ENCODE measurements around the gene LPP.

- no peak for TF ChIP-seq RAD21 (conservative IDR thresholded peaks at IDR 0.05 in 1 of 2, IDR thresholded peaks at IDR 0.05 in 1 of 2)
- TF ChIP-seq CTCF (IDR thresholded peaks at IDR 0.05): no peak
- no peak for TF ChIP-seq ESRRA (IDR thresholded peaks at IDR 0.05; ENCODE audit: borderline replicate concordance, low read length)
- no peak for TF ChIP-seq MYC (IDR thresholded peaks at IDR 0.05; ENCODE audit: borderline replicate concordance, low read length)
- TF ChIP-seq JUNB (IDR thresholded peaks at IDR 0.05): no peak
- TF ChIP-seq PHF8 (IDR thresholded peaks at IDR 0.05; ENCODE audit: borderline replicate concordance, low read depth): no peak
- no peak for TF ChIP-seq MAX (IDR thresholded peaks at IDR 0.05)
- no peak for TF ChIP-seq RFX5 (IDR thresholded peaks at IDR 0.05)
- TF ChIP-seq POLR2A (IDR thresholded peaks at IDR 0.05; ENCODE audit: low read length): no peak
- no peak for TF ChIP-seq REST (IDR thresholded peaks at IDR 0.05)
- no peak for TF ChIP-seq NR3C1 (IDR thresholded peaks at IDR 0.05)
- no peak for TF ChIP-seq CEBPB (IDR thresholded peaks at IDR 0.05)
- TF ChIP-seq MAFK (IDR thresholded peaks at IDR 0.05; ENCODE audit: partially characterized antibody): no peak
- TF ChIP-seq POLR2AphosphoS2 (conservative IDR thresholded peaks at IDR 0.05; ENCODE audit: low read length): no peak
Observed at GRCh38 chr3:188468662-188469061, 314.7 kb downstream of the LPP start.
